Subcutaneous abdominal adipose tissue (tissue), 5 donors: ENCODE results near the gene PECR.

Source experiments
- H3K27ac ChIP-seq: one replicate; pipeline ENCODE4 v1.7.0; 2013; ENCODE audit warnings: low read depth, mild to moderate bottlenecking, inconsistent platforms, low read length, moderate library complexity
- H3K27me3 ChIP-seq, 5 donors: one replicate each; pipeline ENCODE4 v1.7.0; 2013; ENCODE audit warnings: low read length in 5 of 5, inconsistent platforms in 1 of 5; ENCODE audit not compliant: control insufficient read depth in 5 of 5, insufficient read depth in 4 of 5
- H3K36me3 ChIP-seq, 5 donors: one replicate each; pipeline ENCODE4 v1.7.0; 2013; ENCODE audit warnings: low read length in 5 of 5; ENCODE audit not compliant: control insufficient read depth in 5 of 5, insufficient read depth in 5 of 5
- H3K4me1 ChIP-seq, 5 donors: one replicate each; pipeline ENCODE4 v1.7.0; 2013; ENCODE audit warnings: low read length in 5 of 5, mild to moderate bottlenecking in 3 of 5, moderate library complexity in 1 of 5; ENCODE audit not compliant: control insufficient read depth in 5 of 5, insufficient read depth in 5 of 5
- H3K4me3 ChIP-seq, 5 donors: one replicate each; pipeline ENCODE4 v1.7.0; 2013; ENCODE audit warnings: low read length in 5 of 5, low read depth in 1 of 5
- H3K9ac ChIP-seq, 5 donors: one replicate each; pipeline ENCODE4 v1.7.0; 2013; ENCODE audit warnings: low read length in 5 of 5, mild to moderate bottlenecking in 4 of 5, moderate library complexity in 3 of 5
- H3K9me3 ChIP-seq, 5 donors: one replicate each; pipeline ENCODE4 v1.7.0; 2013; ENCODE audit warnings: low read length in 5 of 5; ENCODE audit not compliant: control insufficient read depth in 5 of 5
- donor health status: healthy.
- donor health status: healthy.
- donor health status: healthy.
- donor health status: healthy.
- donor health status: healthy.

The PECR gene

GRCh38 chr2:216114714-216115531 lies 33.3 kb upstream of the PECR start:
- Histone ChIP-seq H3K4me3 (peak overlapping the region; percentile 70 to 84 (median 72)), H3K9ac (peak overlapping the region in 4 of 5 donors; percentile 68 to 83 (median 74)), H3K9me3 (no peaks in the 10 kb centered on the region), H3K27me3 (no peaks in the 10 kb centered on the region), H3K36me3 (peaks cover 32 to 68% (median 47%) of the 10 kb centered on the region in 5 donors), H3K4me1 (peaks cover 2 to 44% (median 40%) of the 10 kb centered on the region in 5 donors), H3K27ac (peak overlapping the region; percentile 84)

- Histone ChIP-seq H3K9me3 (no peaks in the 10 kb centered on the region), H3K27me3 (no peaks in the 10 kb centered on the region), H3K36me3 (peaks cover 31 to 62% (median 46%) of the 10 kb centered on the region in 5 donors), H3K4me3 (peak overlapping the region in 1 of 5 donors; percentile 71), H3K9ac (no peak overlapping the region), H3K27ac (peak overlapping the region; percentile 7), H3K4me1 (peaks cover 2 to 42% (median 39%) of the 10 kb centered on the region in 5 donors)
Observed at GRCh38 chr2:216114382-216114713, 32.7 kb upstream of the PECR start.

- Histone ChIP-seq H3K27me3 (no peaks in the 10 kb centered on the region), H3K4me1 (peaks cover 4 to 37% (median 35%) of the 10 kb centered on the region in 5 donors), H3K9me3 (no peaks in the 10 kb centered on the region), H3K27ac (no peak overlapping the region), H3K4me3 (no peak overlapping the region), H3K9ac (no peak overlapping the region), H3K36me3 (peaks cover 26 to 57% (median 42%) of the 10 kb centered on the region in 5 donors)
Observed at GRCh38 chr2:216113572-216113971, 32.0 kb upstream of the PECR start.

- no peaks in the 10 kb centered on the region for H3K27me3 ChIP-seq
- no peak overlapping the region for H3K27ac ChIP-seq
- peaks cover 23 to 52% (median 40%) of the 10 kb centered on the region in 5 donors for H3K36me3 ChIP-seq
- no peak overlapping the region for H3K4me3 ChIP-seq
- no peak overlapping the region for H3K9ac ChIP-seq
- no peaks in the 10 kb centered on the region for H3K9me3 ChIP-seq
- H3K4me1 ChIP-seq = peaks cover 2 to 37% (median 36%) of the 10 kb centered on the region in 5 donors
Observed at GRCh38 chr2:216112926-216113325, 31.3 kb upstream of the PECR start.

GRCh38 chr2:216111122-216111521 lies 29.5 kb upstream of the PECR start:
- Histone ChIP-seq H3K27me3 (no peaks in the 10 kb centered on the region), H3K9me3 (no peaks in the 10 kb centered on the region), H3K4me1 (peaks cover 2 to 40% (median 35%) of the 10 kb centered on the region in 5 donors), H3K9ac (peak overlapping the region in 4 of 5 donors; percentile 42 to 98 (median 92)), H3K4me3 (no peak overlapping the region), H3K27ac (no peak overlapping the region), H3K36me3 (peaks cover 16 to 34% (median 32%) of the 10 kb centered on the region in 5 donors)

GRCh38 chr2:216110620-216111019 lies 29.0 kb upstream of the PECR start:
- peaks cover 2 to 40% (median 35%) of the 10 kb centered on the region in 5 donors for H3K4me1 ChIP-seq
- peaks cover 16 to 34% (median 32%) of the 10 kb centered on the region in 5 donors for H3K36me3 ChIP-seq
- H3K27me3 ChIP-seq = no peaks in the 10 kb centered on the region
- H3K9me3 ChIP-seq = no peaks in the 10 kb centered on the region
- H3K9ac ChIP-seq = peak overlapping the region; percentile 88 to 99 (median 97)
- H3K27ac ChIP-seq = peak overlapping the region; percentile 91
- H3K4me3 ChIP-seq = peak overlapping the region in 2 of 5 donors; percentile 95 to 97

- Histone ChIP-seq H3K9me3 (no peaks in the 10 kb centered on the region), H3K27me3 (no peaks in the 10 kb centered on the region), H3K4me1 (peaks cover 2 to 35% (median 30%) of the 10 kb centered on the region in 5 donors), H3K9ac (peak overlapping the region; percentile 88 to 99 (median 97)), H3K36me3 (peaks cover 16 to 34% (median 32%) of the 10 kb centered on the region in 5 donors), H3K4me3 (peak overlapping the region; percentile 90 to 98 (median 97)), H3K27ac (peak overlapping the region; percentile 91)
Observed at GRCh38 chr2:216109962-216110614, 28.5 kb upstream of the PECR start.

- H3K9ac ChIP-seq = peak within 1 kb of the TSS; percentile 88 to 99 (median 97)
- no peaks in the 10 kb centered on the region for H3K27me3 ChIP-seq
- H3K4me3 ChIP-seq = peak within 1 kb of the TSS; percentile 90 to 98 (median 97)
- peaks cover 2 to 30% (median 25%) of the 10 kb centered on the region in 5 donors for H3K4me1 ChIP-seq
- H3K27ac ChIP-seq = peak within 1 kb of the TSS; percentile 91
- peaks cover 16 to 32% (median 30%) of the 10 kb centered on the region in 5 donors for H3K36me3 ChIP-seq
- no peaks in the 10 kb centered on the region for H3K9me3 ChIP-seq
Observed at GRCh38 chr2:216108967-216109921, 27.6 kb upstream of the PECR start, which contains the start of gene XRCC5. Gene XRCC5, plus strand, starts transcription at chr2:216109348. Its CDS starts 89 bp downstream, at chr2:216109437.

GRCh38 chr2:216108310-216108966 lies 26.8 kb upstream of the PECR start:
- no peak overlapping the region for H3K27ac ChIP-seq
- peaks cover 2 to 30% (median 22%) of the 10 kb centered on the region in 5 donors for H3K4me1 ChIP-seq
- peak overlapping the region in 3 of 5 donors; percentile 46 to 76 (median 74) for H3K9ac ChIP-seq
- H3K27me3 ChIP-seq = no peaks in the 10 kb centered on the region
- H3K9me3 ChIP-seq = no peaks in the 10 kb centered on the region
- peak overlapping the region in 4 of 5 donors; percentile 48 to 98 (median 97) for H3K4me3 ChIP-seq
- H3K36me3 ChIP-seq = peaks cover 11 to 24% (median 22%) of the 10 kb centered on the region in 5 donors
